ENCODE results near the gene CSPG4.

GRCh38 chr15:75721923-75722870 lies 9.5 kb upstream of the CSPG4 start:
- TF ChIP-seq, protein P1, sequence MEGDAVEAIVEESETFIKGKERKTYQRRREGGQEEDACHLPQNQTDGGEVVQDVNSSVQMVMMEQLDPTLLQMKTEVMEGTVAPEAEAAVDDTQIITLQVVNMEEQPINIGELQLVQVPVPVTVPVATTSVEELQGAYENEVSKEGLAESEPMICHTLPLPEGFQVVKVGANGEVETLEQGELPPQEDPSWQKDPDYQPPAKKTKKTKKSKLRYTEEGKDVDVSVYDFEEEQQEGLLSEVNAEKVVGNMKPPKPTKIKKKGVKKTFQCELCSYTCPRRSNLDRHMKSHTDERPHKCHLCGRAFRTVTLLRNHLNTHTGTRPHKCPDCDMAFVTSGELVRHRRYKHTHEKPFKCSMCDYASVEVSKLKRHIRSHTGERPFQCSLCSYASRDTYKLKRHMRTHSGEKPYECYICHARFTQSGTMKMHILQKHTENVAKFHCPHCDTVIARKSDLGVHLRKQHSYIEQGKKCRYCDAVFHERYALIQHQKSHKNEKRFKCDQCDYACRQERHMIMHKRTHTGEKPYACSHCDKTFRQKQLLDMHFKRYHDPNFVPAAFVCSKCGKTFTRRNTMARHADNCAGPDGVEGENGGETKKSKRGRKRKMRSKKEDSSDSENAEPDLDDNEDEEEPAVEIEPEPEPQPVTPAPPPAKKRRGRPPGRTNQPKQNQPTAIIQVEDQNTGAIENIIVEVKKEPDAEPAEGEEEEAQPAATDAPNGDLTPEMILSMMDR (IDR thresholded peaks at IDR 0.05) = no peak
- no peak for TF ChIP-seq EZH2 (IDR thresholded peaks at IDR 0.05; ENCODE audit: borderline replicate concordance, insufficient read depth, low read depth, low read length, poor library complexity, severe bottlenecking)
